T-helper 22 cell (primary cell): ENCODE data around the gene MEN1.

Experiments used
- DNase-seq: peaks from one replicate; pipeline ENCODE4 v3.0.0-alpha.2; 2020; ENCODE audit warnings: low read depth

The MEN1 gene

GRCh38 chr11:64784813-64785581, 25.4 kb downstream of the MEN1 start:
- DNase-seq = no peak

DNA sequence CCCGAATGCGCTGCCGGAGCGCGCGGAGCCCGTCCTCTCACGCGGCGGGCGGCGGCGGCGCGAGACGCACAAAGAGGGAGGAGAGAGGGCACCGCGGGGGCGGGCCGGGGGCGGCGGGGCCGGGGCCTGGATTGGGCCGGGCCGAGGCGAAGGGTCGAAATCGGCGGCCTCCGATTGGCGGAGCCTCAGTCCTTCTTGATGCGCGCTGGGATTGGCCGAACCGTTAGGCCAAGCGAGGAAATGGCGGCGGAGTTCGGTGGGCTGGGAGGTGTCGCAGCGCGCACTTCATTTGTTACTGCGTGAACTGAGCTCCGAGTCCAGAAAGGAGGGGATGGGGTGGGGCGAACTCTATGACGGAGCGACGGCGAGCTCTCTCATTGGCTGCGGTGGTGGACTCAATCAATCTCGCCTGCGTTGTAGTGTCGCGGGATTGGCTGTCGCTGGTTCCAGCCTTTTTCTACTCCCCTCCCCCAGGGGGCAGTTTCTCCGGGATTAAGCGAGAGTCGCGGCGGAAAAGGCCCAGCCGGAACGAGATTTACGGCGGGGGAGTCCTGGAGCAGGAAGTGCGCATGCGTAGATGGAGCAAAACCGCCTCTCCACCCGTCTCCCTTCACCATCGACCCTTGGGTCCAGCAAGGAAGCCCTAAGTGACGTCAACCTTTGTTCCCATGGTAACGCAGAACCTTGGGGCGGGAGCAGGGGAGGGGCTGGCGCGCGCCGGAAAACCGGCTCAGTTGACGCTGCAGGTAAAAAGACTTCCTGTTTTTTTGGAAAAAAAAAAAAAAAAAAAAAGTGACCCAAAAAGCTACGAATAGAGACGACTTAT, 31.7 kb downstream of the MEN1 start, which contains the start of gene SF1:
SF1 (minus strand) TSS at position 70 of the 826 bp plus-strand sequence. CDS start 150 bp downstream, outside the sequence.
- DNase-seq = peak; percentile 100

GRCh38 chr11:64778223-64778472, 32.2 kb downstream of the MEN1 start:
- no peak for DNase-seq

DNA sequence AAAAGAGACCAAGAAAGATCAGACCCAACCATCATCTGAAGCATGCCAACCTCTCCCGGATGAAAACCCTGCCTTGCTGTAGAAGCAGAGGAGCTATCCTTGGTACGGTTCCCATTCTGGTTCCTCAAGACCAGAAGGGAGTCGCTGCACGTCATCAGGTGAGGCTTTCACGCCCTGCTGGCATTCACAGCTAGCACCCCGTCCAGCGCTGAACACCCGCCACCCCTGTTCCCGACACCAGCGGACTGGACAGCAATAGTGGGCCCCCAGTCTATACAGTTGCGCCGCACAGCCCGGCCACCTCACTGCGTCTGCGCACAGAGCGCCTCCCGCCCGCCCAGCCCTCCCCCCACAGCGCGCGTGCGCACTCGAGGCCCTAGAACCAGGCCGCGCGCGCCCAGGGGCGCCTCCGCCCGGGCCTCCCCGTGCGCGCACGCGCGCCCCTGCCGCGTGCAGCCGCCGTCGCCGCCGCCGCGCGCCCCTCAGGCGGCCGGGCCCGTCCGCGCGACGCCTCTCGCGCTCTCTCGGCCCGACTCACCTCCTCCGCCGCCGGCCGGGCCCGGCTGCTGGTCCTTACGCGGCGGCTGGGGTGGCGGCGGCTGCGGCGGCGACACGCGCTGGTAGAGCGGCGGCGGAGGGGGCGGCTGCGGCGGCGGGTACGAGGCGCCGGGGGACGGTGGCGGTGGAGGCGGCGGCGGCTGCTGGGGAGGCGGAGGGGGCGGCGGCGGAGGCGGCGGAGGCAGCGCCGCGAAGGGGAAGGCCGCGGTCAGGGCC, 32.7 kb downstream of the MEN1 start:
- peak; percentile 68 for DNase-seq

DNA sequence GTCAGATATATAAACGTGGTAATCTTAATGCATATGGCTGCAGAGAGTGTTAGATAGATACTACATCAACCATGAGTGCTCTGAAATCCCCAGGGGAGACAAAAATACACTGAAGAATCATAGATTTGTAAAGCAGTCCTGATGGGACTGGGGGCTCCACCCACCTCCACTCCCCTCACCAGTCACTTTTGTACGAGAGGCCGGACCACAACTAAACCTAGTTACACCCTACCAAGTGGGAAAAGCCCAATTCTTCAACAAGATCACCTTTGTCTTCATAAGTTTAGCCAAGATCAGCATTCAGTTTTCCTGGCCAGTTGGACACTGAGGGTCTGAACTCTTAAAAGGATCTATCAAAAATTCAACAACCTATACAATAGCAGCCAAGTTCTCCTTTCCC, 33.5 kb downstream of the MEN1 start:
- no peak for DNase-seq

DNA sequence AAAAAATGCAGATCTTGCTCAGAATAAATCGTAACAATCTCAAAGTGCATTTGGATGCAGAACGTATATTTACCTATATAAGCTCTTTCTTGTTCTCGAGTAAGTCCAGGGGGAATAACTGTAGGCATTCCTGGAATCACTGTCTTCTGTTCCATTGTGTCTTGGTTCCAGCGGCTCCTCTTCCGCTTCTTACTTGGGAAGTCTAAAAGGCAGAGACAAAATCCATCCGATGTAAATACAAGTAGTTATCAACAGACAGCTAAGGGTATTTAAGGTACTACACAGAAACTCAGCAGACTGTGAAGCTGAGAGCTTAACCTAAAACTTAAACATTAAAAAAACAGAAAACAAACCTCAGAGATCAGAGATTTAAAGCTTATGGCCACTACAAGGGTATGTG, 33.9 kb downstream of the MEN1 start:
- no peak for DNase-seq

DNA sequence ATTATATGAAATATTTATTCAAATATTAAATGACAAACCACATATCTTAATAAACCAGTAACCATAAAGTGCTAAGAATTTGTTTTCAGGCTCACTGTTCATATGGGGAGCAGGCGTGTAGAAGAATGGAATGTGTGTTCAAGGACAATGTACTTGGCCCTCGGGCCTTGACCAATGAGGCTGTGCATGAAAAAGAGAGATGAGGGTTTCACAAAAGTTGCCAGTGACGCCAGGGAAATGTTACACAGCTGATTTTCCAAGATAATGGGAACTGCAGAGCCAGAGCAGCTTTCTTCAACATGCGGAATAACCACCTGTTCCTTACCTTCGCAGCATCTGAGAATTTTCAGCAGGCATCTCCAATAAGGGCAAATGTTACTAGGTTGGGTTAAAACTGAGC, 36.2 kb downstream of the MEN1 start:
- no peak for DNase-seq

GRCh38 chr11:64772303-64773018, 37.9 kb downstream of the MEN1 start:
- no peak for DNase-seq

DNA sequence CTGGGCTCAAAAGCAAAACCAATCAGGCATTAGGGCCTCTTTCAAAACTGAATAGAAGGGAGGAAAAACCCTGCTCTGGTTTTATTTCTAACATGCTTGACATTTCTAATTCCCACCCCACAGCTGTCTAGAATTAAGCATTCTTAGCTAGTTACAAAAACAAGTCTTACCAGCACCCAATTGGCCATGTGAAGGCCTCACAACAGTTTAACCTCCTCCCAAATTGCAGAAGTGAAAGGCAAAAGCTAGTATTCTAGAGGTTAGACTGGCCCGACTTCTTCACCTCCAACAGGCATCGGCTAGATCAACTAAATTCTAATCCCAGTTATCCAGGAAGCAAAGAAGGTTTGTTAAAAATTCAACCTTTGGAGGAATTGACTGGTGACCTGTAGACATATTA, 38.5 kb downstream of the MEN1 start:
- no peak for DNase-seq

- no peak for DNase-seq
Measured at GRCh38 chr11:64770120-64770519, 40.2 kb downstream of the MEN1 start.

DNA sequence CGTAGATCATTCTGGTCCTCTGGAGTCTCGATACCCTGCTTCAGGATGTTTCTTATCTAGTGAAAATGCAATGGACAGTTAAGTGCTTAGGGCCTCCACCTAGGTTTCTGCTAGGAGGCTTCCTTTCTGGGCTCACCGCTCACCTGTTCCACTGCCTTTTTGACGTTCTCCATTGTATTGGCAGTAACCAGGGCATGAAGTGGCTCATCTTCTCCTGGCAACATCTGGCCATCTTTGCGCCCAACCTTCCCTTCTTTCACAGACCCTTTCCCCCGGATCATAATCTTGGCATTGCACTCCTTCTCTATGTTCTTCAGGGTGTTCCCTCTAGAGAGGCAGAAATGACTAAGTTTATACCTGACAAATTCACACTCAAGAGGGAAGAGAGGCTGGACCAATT, 41.1 kb downstream of the MEN1 start:
- DNase-seq = no peak

GRCh38 chr11:64768300-64768694, 42.1 kb downstream of the MEN1 start:
- DNase-seq = no peak

- peak; percentile 54 for DNase-seq
Measured at GRCh38 chr11:64767344-64768299, 42.7 kb downstream of the MEN1 start.

GRCh38 chr11:64766881-64767280, 43.5 kb downstream of the MEN1 start:
- no peak for DNase-seq

GRCh38 chr11:64765851-64766665, 44.3 kb downstream of the MEN1 start:
- DNase-seq = no peak

DNA sequence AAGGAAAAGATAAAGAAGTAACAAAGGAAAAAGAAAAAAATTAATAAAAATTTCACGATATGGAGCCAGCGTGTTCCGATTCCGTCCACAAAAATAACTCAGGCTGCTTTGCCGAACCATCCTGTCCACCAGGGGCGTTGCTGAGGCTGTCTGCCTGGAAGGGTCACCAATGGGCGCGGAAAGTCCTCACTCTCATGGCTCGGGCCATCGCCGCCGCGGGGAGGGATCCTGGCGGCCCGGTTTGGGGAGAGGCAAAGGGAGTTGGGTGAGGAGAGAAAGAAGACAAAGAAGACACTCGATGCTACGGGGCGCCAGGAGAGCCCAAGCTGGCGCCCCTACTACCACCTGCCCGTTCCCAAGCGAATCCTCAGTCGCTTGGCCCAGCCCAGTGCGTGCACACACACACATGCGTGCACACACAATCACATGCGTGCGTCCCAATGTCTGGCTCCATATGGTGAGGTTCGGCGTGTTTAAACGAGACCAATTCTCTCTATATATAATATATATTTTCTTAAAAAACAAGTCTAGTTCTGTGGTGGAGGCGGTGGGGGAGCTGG, 45.0 kb downstream of the MEN1 start:
- no peak for DNase-seq

GRCh38 chr11:64764753-64765152, 45.6 kb downstream of the MEN1 start:
- DNase-seq = no peak

DNA sequence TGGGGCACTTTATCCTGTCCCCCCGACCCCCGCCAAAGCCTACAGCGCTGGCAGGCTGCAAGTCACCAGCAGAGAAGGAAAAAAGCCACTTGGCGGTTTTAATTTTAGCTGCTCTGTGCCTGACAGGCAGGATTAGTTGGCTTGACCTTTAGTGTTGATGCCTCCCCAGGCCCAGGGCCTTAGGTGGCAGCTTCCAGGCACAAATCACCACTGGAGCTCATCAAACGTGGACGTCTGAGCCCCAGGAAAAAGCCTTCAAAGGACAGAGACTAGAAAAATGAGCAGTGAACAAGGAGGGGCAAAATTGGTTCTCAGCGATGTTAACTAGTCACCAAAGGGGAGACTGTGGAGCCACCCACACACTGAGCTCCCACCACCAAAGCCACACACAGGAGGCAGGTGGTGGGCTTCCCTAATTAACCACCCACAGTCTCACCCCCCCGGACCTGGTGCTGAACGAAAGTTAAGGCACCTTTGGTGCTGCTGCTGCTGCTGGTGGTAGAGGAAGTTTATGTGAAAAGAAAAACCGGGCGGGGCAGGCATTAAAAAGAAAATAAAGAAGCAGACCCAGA, 46.2 kb downstream of the MEN1 start:
- peak; percentile 56 for DNase-seq

- DNase-seq = no peak
Measured at GRCh38 chr11:64763526-64764039, 46.8 kb downstream of the MEN1 start.
